Panc1 (cell line): ENCODE measurements around the gene FAM76A.

Experiments
- POLR2AphosphoS5 ChIP-seq: IDR thresholded peaks from 2 replicates; pipeline ENCODE4 v1.6.1; 2012; ENCODE audit warnings: mild to moderate bottlenecking, low read depth, low read length, moderate library complexity
- TF ChIP-seq, protein P1 (sequence below): fragments of 450-650 bp; IDR thresholded peaks from 2 replicates; pipeline ENCODE4 v1.5.1; 2017; ENCODE audit warnings: mild to moderate bottlenecking

DNA sequence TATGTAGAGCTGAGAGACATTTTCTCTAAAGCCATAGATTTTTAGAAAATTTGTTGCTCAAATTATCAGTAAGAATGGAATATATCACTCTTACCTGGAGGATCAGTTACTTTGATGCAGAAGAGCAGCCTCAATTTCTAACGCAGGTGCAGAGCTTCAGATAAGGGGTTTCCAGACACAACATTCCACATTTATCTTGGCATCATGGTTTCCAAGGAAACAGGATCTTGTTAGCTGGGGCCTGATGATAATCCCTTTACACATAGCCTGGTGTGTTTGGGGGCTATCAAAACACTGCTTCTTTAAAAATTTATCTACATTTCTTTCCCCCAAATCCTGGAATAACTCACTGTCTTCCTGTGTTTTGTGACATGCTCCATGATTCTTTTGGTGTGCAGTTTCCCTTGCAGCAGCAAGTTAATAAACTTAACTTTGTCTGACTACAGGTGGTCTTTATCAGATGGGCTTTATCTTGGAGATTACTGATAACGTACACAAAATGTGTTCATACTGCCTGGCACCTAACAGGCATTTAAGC lies 44.6 kb downstream of the FAM76A start:
- TF ChIP-seq POLR2AphosphoS5, result no peak
- TF ChIP-seq, protein P1, sequence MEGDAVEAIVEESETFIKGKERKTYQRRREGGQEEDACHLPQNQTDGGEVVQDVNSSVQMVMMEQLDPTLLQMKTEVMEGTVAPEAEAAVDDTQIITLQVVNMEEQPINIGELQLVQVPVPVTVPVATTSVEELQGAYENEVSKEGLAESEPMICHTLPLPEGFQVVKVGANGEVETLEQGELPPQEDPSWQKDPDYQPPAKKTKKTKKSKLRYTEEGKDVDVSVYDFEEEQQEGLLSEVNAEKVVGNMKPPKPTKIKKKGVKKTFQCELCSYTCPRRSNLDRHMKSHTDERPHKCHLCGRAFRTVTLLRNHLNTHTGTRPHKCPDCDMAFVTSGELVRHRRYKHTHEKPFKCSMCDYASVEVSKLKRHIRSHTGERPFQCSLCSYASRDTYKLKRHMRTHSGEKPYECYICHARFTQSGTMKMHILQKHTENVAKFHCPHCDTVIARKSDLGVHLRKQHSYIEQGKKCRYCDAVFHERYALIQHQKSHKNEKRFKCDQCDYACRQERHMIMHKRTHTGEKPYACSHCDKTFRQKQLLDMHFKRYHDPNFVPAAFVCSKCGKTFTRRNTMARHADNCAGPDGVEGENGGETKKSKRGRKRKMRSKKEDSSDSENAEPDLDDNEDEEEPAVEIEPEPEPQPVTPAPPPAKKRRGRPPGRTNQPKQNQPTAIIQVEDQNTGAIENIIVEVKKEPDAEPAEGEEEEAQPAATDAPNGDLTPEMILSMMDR, result no peak
